HAP-1 (cell line): ENCODE data around the gene SLC25A24.

Experiments used
- DNase-seq, 2 experiments: peaks; one replicate each; pipeline ENCODE4 v3.0.0-alpha.2; 2016 to 2020; ENCODE audit warnings: low spot score in 2 of 2
- H3K27me3 ChIP-seq: fragments of 250-450 bp; sonication (Bioruptor Pico); 2 replicates; pipeline ENCODE4 v1.5.1; 2020; ENCODE audit warnings: low read depth, mild to moderate bottlenecking, moderate library complexity
- H3K36me3 ChIP-seq: fragments of 250-450 bp; sonication (Bioruptor Pico); replicated peaks from 2 replicates; pipeline ENCODE4 v1.5.1; 2020; ENCODE audit warnings: mild to moderate bottlenecking
- H3K4me1 ChIP-seq: fragments of 250-450 bp; sonication (Bioruptor Pico); 2 replicates; pipeline ENCODE4 v1.5.1; 2020; ENCODE audit warnings: mild to moderate bottlenecking
- H3K4me3 ChIP-seq: fragments of 250-450 bp; sonication (Bioruptor Pico); 2 replicates; pipeline ENCODE4 v1.5.1; 2020; ENCODE audit warnings: mild to moderate bottlenecking, moderate library complexity
- H3K9me3 ChIP-seq: fragments of 250-450 bp; sonication (Bioruptor Pico); 2 replicates; pipeline ENCODE4 v1.5.1; 2020; ENCODE audit warnings: mild to moderate bottlenecking, moderate library complexity
- in situ Hi-C: fragments of 300-500 bp; cut with MboI; formaldehyde crosslinking; loops from 3 replicates; pipeline ENCODE4 v1.14.3; 2020; ENCODE audit warnings: low sequenced_read_pairs, inconsistent platforms, mixed read lengths

The SLC25A24 gene

DNA sequence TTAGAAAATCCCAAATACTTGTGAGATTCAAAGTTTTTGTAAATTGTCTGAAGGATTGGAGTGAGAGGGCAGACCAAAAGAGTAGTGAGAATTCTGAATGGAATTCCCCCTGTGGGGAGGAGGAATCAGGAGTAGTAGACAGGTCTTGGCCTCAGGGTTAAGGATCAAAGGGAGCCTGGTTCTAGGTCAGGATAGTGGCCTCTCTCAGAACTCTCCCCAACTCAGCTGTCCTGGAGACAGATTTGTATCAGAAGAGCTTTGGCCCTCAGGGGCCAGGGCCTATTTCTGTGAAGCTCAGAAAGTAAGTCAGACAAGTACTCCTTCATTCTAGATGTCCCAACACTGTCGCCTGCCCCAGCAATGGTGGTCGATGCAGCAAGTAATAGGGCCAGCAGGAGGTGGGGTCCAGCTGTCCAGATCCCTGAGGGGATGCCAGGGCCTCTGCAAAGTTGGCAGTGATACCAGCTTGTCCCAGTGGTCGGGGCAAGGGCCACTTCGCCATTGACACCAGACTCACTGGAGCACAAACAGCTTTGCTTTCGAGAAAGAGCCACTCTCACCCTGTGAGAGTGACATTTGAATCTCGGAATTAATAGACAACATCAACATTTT, 115.2 kb downstream of the SLC25A24 start:
- Histone ChIP-seq H3K4me1 (no peaks in the 10 kb centered on the region), H3K4me3 (no peak overlapping the region), H3K36me3 (no peaks in the 10 kb centered on the region), H3K27me3 (no peaks in the 10 kb centered on the region), H3K9me3 (no peaks in the 10 kb centered on the region)
- no peak for DNase-seq
- in situ Hi-C loops = no loop called here
